PC-3 (cell line): ENCODE results near the gene HABP4.

ENCODE experiments used
- EZH2 ChIP-seq: fragments of 300-600 bp; sonication (generic); IDR thresholded peaks from one replicate; pipeline ENCODE4 v1.6.1; 2017; ENCODE audit warnings: antibody characterized with exemption, mild to moderate bottlenecking, low read length; ENCODE audit not compliant: unreplicated experiment
- TF ChIP-seq, protein P1 (sequence below): fragments of 300-600 bp; sonication (generic); conservative IDR thresholded peaks from 2 replicates; pipeline ENCODE4 v1.5.1; 2017; ENCODE audit warnings: antibody characterized with exemption, low read depth, mild to moderate bottlenecking, low read length

DNA sequence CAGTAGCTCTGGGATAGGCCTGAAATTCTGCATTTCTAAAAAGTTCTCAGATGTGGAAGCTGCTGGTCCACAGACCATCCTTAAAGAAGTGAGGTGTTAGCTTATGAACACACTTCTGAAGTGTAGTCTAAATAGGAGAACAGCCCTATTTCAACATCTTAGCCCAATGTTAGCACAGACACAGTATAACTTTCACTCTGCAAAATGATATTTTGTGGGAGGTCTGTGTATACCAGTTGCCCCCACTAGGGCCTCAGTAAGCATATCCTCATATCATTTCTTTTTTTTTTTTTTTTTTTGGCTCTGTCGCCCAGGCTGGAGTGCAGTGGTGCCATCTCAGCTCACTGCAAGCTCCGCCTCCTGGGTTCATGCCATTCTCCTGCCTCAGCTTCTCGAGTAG is 7.5 kb upstream of the HABP4 start:
- TF ChIP-seq, protein P1, sequence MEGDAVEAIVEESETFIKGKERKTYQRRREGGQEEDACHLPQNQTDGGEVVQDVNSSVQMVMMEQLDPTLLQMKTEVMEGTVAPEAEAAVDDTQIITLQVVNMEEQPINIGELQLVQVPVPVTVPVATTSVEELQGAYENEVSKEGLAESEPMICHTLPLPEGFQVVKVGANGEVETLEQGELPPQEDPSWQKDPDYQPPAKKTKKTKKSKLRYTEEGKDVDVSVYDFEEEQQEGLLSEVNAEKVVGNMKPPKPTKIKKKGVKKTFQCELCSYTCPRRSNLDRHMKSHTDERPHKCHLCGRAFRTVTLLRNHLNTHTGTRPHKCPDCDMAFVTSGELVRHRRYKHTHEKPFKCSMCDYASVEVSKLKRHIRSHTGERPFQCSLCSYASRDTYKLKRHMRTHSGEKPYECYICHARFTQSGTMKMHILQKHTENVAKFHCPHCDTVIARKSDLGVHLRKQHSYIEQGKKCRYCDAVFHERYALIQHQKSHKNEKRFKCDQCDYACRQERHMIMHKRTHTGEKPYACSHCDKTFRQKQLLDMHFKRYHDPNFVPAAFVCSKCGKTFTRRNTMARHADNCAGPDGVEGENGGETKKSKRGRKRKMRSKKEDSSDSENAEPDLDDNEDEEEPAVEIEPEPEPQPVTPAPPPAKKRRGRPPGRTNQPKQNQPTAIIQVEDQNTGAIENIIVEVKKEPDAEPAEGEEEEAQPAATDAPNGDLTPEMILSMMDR, result no peak
- no peak for TF ChIP-seq EZH2
